Body of pancreas (tissue), 4 donors: ENCODE data around the gene C12orf75.

Source experiments
- POLR2A ChIP-seq, 3 donors: fragments of 450-650 bp; IDR thresholded peaks; one replicate each; pipeline ENCODE4 v1.6.1; 2016; ENCODE audit warnings: antibody characterized with exemption in 3 of 3, mild to moderate bottlenecking in 2 of 3
- TF ChIP-seq, protein P1 (sequence below), 7 experiments: fragments of 450-650 bp in 4 of 7; fragments of 200-600 bp in 3 of 7; sonication (generic) in 3 of 7; IDR thresholded peaks; one replicate each; pipeline ENCODE4 v1.5.1; 2016 to 2019; ENCODE audit warnings: antibody characterized with exemption in 7 of 7

DNA sequence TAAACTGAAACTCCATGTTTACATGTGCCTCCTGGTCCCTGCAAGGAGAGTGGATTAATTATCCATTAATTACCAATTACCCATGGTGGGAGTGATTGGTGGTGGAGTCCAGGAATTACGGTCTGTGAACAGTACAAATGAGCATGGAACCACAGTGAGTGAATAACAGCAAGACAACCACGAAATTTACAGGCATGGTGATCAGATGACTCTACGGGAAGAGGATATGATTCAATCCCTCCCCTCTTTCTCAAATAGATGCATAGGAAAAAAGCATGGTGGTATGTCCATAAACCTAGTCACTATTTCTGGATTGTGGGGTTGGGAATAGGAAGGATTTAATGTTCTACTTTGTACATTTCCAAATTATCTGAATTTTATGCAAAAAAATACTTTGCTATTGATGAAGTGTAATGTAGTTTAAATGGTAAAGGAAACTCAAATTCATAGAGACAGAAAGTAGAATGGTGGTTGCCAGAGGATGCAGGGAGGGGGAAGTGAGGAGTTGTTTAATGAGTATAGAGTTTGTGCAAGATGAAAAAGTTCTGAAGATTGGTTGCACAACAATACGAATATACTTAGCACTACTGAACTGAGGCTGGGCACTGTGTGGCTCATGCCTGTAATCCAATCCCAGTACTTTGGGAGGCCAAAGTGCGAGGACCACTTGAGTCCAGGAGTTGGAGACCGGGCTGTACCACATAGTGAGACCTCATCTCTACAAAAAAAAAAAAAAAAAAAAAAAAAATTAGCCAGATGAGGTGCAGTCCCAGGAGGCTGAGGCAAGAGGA, 41.2 kb upstream of the C12orf75 start:
- TF ChIP-seq, protein P1, sequence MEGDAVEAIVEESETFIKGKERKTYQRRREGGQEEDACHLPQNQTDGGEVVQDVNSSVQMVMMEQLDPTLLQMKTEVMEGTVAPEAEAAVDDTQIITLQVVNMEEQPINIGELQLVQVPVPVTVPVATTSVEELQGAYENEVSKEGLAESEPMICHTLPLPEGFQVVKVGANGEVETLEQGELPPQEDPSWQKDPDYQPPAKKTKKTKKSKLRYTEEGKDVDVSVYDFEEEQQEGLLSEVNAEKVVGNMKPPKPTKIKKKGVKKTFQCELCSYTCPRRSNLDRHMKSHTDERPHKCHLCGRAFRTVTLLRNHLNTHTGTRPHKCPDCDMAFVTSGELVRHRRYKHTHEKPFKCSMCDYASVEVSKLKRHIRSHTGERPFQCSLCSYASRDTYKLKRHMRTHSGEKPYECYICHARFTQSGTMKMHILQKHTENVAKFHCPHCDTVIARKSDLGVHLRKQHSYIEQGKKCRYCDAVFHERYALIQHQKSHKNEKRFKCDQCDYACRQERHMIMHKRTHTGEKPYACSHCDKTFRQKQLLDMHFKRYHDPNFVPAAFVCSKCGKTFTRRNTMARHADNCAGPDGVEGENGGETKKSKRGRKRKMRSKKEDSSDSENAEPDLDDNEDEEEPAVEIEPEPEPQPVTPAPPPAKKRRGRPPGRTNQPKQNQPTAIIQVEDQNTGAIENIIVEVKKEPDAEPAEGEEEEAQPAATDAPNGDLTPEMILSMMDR (IDR thresholded peaks at IDR 0.05) = no peak
- no peak for TF ChIP-seq POLR2A (IDR thresholded peaks at IDR 0.05)
